OCI-LY3 (cell line): ENCODE data around the gene LAD1.

Experiments used
- EZH2phosphoT487 ChIP-seq: fragments of 200-600 bp; shearing (Covaris generic); IDR thresholded peaks from 2 replicates; pipeline ENCODE4 v1.6.1; 2018; ENCODE audit warnings: antibody characterized with exemption, mixed run types, low read depth
- TF ChIP-seq, protein P1 (sequence below): fragments of 200-600, 300-600 bp; sonication (generic); IDR thresholded peaks from 2 replicates; pipeline ENCODE4 v1.5.1; 2014; ENCODE audit warnings: antibody characterized with exemption, low read length, low read depth

DNA sequence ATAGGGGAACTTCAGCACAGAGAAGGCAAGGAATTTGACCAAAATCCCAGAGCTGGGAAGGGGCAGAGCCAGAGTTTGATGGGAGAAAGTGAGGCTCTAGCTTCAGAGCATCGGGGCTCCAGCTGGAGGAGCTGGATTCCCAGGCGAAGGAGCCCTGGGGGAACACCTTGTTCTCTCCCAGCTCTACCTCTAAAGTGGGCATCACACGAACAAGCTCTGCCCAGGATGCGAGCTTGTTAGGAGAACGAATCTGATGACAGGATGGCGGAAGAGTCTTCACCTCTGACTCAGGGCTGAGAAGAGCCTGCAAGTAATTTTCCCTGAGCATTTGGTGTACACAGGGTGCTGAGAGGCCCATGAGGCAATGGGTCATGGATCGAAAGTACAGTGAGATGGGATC lies 43.7 kb downstream of the LAD1 start:
- TF ChIP-seq, protein P1, sequence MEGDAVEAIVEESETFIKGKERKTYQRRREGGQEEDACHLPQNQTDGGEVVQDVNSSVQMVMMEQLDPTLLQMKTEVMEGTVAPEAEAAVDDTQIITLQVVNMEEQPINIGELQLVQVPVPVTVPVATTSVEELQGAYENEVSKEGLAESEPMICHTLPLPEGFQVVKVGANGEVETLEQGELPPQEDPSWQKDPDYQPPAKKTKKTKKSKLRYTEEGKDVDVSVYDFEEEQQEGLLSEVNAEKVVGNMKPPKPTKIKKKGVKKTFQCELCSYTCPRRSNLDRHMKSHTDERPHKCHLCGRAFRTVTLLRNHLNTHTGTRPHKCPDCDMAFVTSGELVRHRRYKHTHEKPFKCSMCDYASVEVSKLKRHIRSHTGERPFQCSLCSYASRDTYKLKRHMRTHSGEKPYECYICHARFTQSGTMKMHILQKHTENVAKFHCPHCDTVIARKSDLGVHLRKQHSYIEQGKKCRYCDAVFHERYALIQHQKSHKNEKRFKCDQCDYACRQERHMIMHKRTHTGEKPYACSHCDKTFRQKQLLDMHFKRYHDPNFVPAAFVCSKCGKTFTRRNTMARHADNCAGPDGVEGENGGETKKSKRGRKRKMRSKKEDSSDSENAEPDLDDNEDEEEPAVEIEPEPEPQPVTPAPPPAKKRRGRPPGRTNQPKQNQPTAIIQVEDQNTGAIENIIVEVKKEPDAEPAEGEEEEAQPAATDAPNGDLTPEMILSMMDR: no peak
- no peak for TF ChIP-seq EZH2phosphoT487
